Cardiac muscle cell (in vitro differentiated cells and primary cell): ENCODE data around the gene HLA-DPA1. TPM values are rescaled to one million over a fixed set of nuclear protein-coding genes. Genes with fewer than 3 reads are reported as not detected.
"Not testable (repeated sequence)": the region's sequence is repeated elsewhere in the genome, so short reads cannot be mapped to it uniquely, and the experiment has no call there.

ENCODE experiments used
- DNase-seq, 2 donors: peaks; one replicate each; pipeline versions ENCODE4 v3.0.0 to v3.0.0-alpha.2; 2010 to 2017; ENCODE audit warnings: low read depth in 1 of 2, low spot score in 1 of 2
- H3K27ac ChIP-seq: fragments of 200-600 bp; sonication (generic); 2 replicates; pipeline ENCODE4 v1.5.1; 2016
- H3K27me3 ChIP-seq: fragments of 200-600 bp; sonication (generic); 2 replicates; pipeline ENCODE4 v1.6.0; 2016; ENCODE audit warnings: control low read depth
- H3K36me3 ChIP-seq: fragments of 200-600 bp; sonication (generic); 2 replicates; pipeline ENCODE4 v1.5.1; 2016; ENCODE audit warnings: control low read depth
- H3K4me1 ChIP-seq: fragments of 200-600 bp; sonication (generic); 2 replicates; pipeline ENCODE4 v1.8.1; 2017; ENCODE audit warnings: low read depth, mild to moderate bottlenecking, mixed run types
- H3K4me3 ChIP-seq: fragments of 200-600 bp; sonication (generic); 2 replicates; pipeline ENCODE4 v1.5.1; 2016; ENCODE audit warnings: mild to moderate bottlenecking
- H3K9me3 ChIP-seq: fragments of 200-600 bp; sonication (generic); 2 replicates; pipeline ENCODE4 v1.5.1; 2017; ENCODE audit warnings: low read depth, mild to moderate bottlenecking, control low read depth
- polyA plus RNA-seq: library from polyadenylated mRNA; unstranded; fragments of >200 nt; fragmentation: Nextera tagmentation; extraction: Ambion mirVana; gene quantifications from 2 replicates; pipeline ENCODE4 v1.2.1, GENCODE V29; 2016
- total RNA-seq: library from RNA; depleted of rRNA; stranded (reverse); fragments of >200 nt; gene quantifications from 2 replicates; pipeline ENCODE4 v1.2.3, GENCODE V29; 2016
- TF ChIP-seq, protein P1 (sequence below): IDR thresholded peaks from 2 replicates; pipeline ENCODE4 v1.5.1; 2012; ENCODE audit warnings: low read depth, mild to moderate bottlenecking, low read length

The HLA-DPA1 gene
- total and polyA plus RNA-seq, 2 experiments from 2014 or later, result 0.21 to 1.9 TPM

DNA sequence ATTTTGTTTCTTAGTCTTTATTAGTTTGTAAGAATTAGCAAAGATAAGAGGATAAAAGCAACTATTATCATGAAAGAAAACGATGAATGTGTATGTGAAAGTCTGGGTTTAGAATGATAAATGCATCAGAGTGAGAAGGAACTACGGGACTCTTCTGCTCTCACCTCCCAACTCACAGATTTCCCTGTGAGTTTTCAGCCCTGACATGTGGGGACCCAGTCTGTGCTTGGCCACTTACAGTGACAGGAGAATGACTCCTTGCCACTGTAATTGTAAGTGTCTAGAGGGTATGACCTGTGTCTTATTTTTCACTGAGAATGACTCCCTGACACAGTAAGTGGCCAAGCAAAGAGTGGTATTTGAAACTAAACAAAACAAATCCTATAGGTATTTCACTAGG, 2.5 kb downstream of the HLA-DPA1 start:
- DNase-seq, result peak in 1 of 2 donors; percentile 13
- Histone ChIP-seq H3K27me3 (no peaks in the 10 kb centered on the region), H3K4me3 (no peak overlapping the region), H3K9me3 (no peaks in the 10 kb centered on the region), H3K27ac (no peak overlapping the region), H3K4me1 (peaks cover 6% of the 10 kb centered on the region), H3K36me3 (no peaks in the 10 kb centered on the region)
- TF ChIP-seq, protein P1, sequence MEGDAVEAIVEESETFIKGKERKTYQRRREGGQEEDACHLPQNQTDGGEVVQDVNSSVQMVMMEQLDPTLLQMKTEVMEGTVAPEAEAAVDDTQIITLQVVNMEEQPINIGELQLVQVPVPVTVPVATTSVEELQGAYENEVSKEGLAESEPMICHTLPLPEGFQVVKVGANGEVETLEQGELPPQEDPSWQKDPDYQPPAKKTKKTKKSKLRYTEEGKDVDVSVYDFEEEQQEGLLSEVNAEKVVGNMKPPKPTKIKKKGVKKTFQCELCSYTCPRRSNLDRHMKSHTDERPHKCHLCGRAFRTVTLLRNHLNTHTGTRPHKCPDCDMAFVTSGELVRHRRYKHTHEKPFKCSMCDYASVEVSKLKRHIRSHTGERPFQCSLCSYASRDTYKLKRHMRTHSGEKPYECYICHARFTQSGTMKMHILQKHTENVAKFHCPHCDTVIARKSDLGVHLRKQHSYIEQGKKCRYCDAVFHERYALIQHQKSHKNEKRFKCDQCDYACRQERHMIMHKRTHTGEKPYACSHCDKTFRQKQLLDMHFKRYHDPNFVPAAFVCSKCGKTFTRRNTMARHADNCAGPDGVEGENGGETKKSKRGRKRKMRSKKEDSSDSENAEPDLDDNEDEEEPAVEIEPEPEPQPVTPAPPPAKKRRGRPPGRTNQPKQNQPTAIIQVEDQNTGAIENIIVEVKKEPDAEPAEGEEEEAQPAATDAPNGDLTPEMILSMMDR, result no peak

- TF ChIP-seq, protein P1, result no peak
- Histone ChIP-seq H3K9me3 (no peaks in the 10 kb centered on the region), H3K27ac (no peak overlapping the region), H3K4me3 (no peak overlapping the region), H3K27me3 (peaks cover 8% of the 10 kb centered on the region), H3K36me3 (no peaks in the 10 kb centered on the region), H3K4me1 (peaks cover 6% of the 10 kb centered on the region)
- no peak for DNase-seq
Measured at GRCh38 chr6:33069021-33069738, 4.3 kb downstream of the HLA-DPA1 start.

DNA sequence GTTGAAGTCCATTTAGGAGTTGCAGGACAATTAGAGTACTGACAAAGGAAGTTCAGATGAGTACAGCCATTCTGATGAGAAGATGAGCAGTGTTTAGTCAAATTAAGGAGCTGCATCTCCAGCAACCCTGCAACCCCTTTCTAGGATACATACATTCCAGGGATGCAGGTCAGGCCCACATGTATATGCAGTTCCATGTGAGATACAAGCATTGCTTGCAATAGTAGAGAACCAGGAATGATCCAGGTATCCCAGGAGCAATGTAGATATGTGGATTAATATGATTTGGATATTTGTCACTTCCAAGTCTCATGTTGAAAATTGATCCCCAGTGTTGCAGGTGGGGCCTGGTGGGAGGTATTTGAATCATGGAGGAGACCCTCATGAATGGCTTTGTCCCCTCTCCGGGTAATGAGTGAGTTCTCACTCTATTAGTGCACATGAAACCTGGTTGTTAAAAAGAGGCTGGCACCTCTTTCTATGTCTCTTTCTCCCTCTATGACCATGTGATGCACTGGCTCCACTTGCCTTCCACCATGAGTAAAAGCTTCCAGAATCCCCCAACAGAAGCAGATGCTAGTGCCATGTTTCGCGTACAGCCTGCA, 6.4 kb downstream of the HLA-DPA1 start:
- peaks cover 8% of the 10 kb centered on the region for H3K27me3 ChIP-seq
- no peak overlapping the region for H3K27ac ChIP-seq
- TF ChIP-seq, protein P1, result no peak
- no peak for DNase-seq
- no peak overlapping the region for H3K4me3 ChIP-seq
- no peaks in the 10 kb centered on the region for H3K9me3 ChIP-seq
- no peaks in the 10 kb centered on the region for H3K36me3 ChIP-seq
- peaks cover 6% of the 10 kb centered on the region for H3K4me1 ChIP-seq

- DNase-seq, result no peak
- no peaks in the 10 kb centered on the region for H3K9me3 ChIP-seq
Measured at GRCh38 chr6:33065312-33065711, 8.1 kb downstream of the HLA-DPA1 start.

DNA sequence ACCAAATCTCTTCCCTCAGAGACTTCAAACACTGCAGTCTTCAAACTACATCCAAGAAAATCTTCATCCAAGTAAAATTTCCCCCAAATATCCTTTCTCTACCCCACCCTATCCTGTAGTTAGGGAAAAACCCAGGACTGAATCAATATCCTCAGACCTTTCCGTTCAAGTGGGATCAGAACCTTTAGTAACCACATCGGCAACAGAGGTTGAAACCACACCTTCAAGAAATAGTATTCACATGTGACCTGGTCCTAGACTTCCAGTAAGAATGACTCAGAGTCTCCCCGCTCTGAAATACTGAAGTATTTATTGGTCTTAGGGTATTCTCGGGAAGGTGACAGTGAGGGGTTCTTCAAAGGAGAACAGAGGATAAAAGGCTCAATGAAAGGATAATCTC, 8.7 kb downstream of the HLA-DPA1 start:
- Histone ChIP-seq H3K27me3 (peaks cover 8% of the 10 kb centered on the region), H3K4me3 (no peak overlapping the region), H3K27ac (no peak overlapping the region), H3K9me3 (no peaks in the 10 kb centered on the region), H3K36me3 (no peaks in the 10 kb centered on the region), H3K4me1 (no peaks in the 10 kb centered on the region)
- TF ChIP-seq, protein P1, result no peak
- DNase-seq, result no peak

More at GRCh38 chr6:33065312-33065711, 8.1 kb downstream of the HLA-DPA1 start:
- Histone ChIP-seq H3K4me3 (no peak overlapping the region), H3K36me3 (no peaks in the 10 kb centered on the region), H3K27me3 (peaks cover 8% of the 10 kb centered on the region), H3K4me1 (no peaks in the 10 kb centered on the region), H3K27ac (no peak overlapping the region)
- TF ChIP-seq, protein P1, result no peak

DNA sequence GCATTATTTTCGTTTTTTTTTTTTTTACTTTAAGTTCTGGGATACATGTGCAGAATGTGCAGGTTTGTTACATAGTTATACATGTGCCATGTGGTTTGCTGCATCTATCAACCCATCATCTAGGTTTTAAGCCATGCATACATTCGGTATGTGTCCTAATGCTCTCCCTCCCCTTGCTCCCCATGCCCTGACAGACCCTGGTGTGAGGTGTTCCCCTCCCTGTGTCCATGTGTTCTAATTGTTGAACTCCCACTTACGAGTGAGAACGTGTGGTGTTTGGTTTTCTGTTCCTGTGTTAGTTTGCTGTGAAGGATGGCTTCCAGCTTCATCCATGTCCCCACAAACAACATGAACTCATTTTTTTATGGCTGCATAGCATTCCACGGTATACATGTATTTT, 10.0 kb downstream of the HLA-DPA1 start:
- H3K27me3 ChIP-seq, H3K4me3 ChIP-seq, H3K9me3 ChIP-seq, H3K27ac ChIP-seq, H3K36me3 ChIP-seq, H3K4me1 ChIP-seq, DNase-seq: not testable (repeated sequence)
